Smooth muscle cell of the brain vasculature (primary cell): ENCODE data around the gene GPANK1.

Source experiments
- DNase-seq: peaks from one replicate; pipeline ENCODE4 v3.0.0-alpha.2; 2012; ENCODE audit warnings: low read depth, low spot score

GPANK1 gene

GRCh38 chr6:31642798-31643570 is 21.8 kb downstream of the GPANK1 start:
- no peak for DNase-seq

- DNase-seq, result no peak
These were observed 23.4 kb downstream of the GPANK1 start for GRCh38 chr6:31641370-31641769.

- DNase-seq, result no peak
These were observed 24.2 kb downstream of the GPANK1 start for GRCh38 chr6:31640612-31641011.

- no peak for DNase-seq
These were observed 25.3 kb downstream of the GPANK1 start for GRCh38 chr6:31639449-31639861.

GRCh38 chr6:31639043-31639442 is 25.8 kb downstream of the GPANK1 start:
- DNase-seq, result no peak

GRCh38 chr6:31636698-31637596 is 27.9 kb downstream of the GPANK1 start:
- DNase-seq, result no peak

- no peak for DNase-seq
These were observed 29.7 kb downstream of the GPANK1 start for GRCh38 chr6:31634969-31635575.

- no peak for DNase-seq
These were observed 30.7 kb downstream of the GPANK1 start for GRCh38 chr6:31634131-31634530.

GRCh38 chr6:31633447-31633846 is 31.4 kb downstream of the GPANK1 start:
- no peak for DNase-seq

- DNase-seq, result no peak
These were observed 32.4 kb downstream of the GPANK1 start for GRCh38 chr6:31632279-31632946.

- DNase-seq, result no peak
These were observed 33.0 kb downstream of the GPANK1 start for GRCh38 chr6:31631681-31632278.

GRCh38 chr6:31631209-31631608 is 33.6 kb downstream of the GPANK1 start:
- DNase-seq, result no peak

GRCh38 chr6:31630177-31630934 is 34.4 kb downstream of the GPANK1 start:
- no peak for DNase-seq

GRCh38 chr6:31629014-31629413 is 35.8 kb downstream of the GPANK1 start:
- DNase-seq, result no peak

- no peak for DNase-seq
These were observed 37.0 kb downstream of the GPANK1 start for GRCh38 chr6:31627690-31628287.

- DNase-seq, result no peak
These were observed 37.8 kb downstream of the GPANK1 start for GRCh38 chr6:31626952-31627351.

- DNase-seq, result no peak
These were observed 40.7 kb downstream of the GPANK1 start for GRCh38 chr6:31624070-31624469.

GRCh38 chr6:31622684-31623091 is 42.1 kb downstream of the GPANK1 start:
- DNase-seq, result no peak

- no peak for DNase-seq
These were observed 42.8 kb downstream of the GPANK1 start for GRCh38 chr6:31621991-31622390.

- DNase-seq, result no peak
These were observed 43.4 kb downstream of the GPANK1 start for GRCh38 chr6:31621320-31621939.
